ENCODE measurements around the gene MINDY4B.

The MINDY4B gene

GRCh38 chr3:150905339-150905738 is at the start of gene MINDY4B:
Gene MINDY4B, minus strand, starts transcription at chr3:150905439. Its CDS starts 0 bp downstream, at chr3:150905439.
- no peak for DNase-seq (ENCODE audit: low read depth, low spot score)

- no peak for DNase-seq (ENCODE audit: low read depth, low spot score)
These were observed 46.7 kb upstream of the MINDY4B start for GRCh38 chr3:150951923-150952322.

GRCh38 chr3:150945226-150946032 is 40.2 kb upstream of the MINDY4B start:
- DNase-seq (ENCODE audit: low read depth, low spot score), result no peak

GRCh38 chr3:150942221-150942620 is 37.0 kb upstream of the MINDY4B start:
- no peak for DNase-seq (ENCODE audit: low read depth, low spot score)

- no peak for DNase-seq (ENCODE audit: low read depth, low spot score)
These were observed 31.5 kb upstream of the MINDY4B start for GRCh38 chr3:150936693-150937092.

- DNase-seq (ENCODE audit: low read depth, low spot score), result no peak
These were observed 28.3 kb upstream of the MINDY4B start for GRCh38 chr3:150933473-150933995.

- DNase-seq (ENCODE audit: low read depth, low spot score), result no peak
These were observed 26.5 kb upstream of the MINDY4B start for GRCh38 chr3:150931745-150932144.

GRCh38 chr3:150930839-150931238 is 25.6 kb upstream of the MINDY4B start:
- no peak for DNase-seq (ENCODE audit: low read depth, low spot score)

- no peak for DNase-seq (ENCODE audit: low read depth, low spot score)
These were observed 23.0 kb upstream of the MINDY4B start for GRCh38 chr3:150928234-150928633.

- DNase-seq (ENCODE audit: low read depth, low spot score), result no peak
These were observed 21.1 kb upstream of the MINDY4B start for GRCh38 chr3:150926328-150926727.

GRCh38 chr3:150925751-150926201 is 20.5 kb upstream of the MINDY4B start:
- DNase-seq (ENCODE audit: low read depth, low spot score), result no peak

GRCh38 chr3:150922611-150923010 is 17.4 kb upstream of the MINDY4B start:
- no peak for DNase-seq (ENCODE audit: low read depth, low spot score)

GRCh38 chr3:150921209-150921608 is 16.0 kb upstream of the MINDY4B start:
- no peak for DNase-seq (ENCODE audit: low read depth, low spot score)

GRCh38 chr3:150920236-150920635 is 15.0 kb upstream of the MINDY4B start:
- no peak for DNase-seq (ENCODE audit: low read depth, low spot score)

GRCh38 chr3:150917951-150918350 is 12.7 kb upstream of the MINDY4B start:
- no peak for DNase-seq (ENCODE audit: low read depth, low spot score)

GRCh38 chr3:150913133-150913922 is 8.1 kb upstream of the MINDY4B start:
- DNase-seq (ENCODE audit: low read depth, low spot score), result no peak

- DNase-seq (ENCODE audit: low read depth, low spot score), result no peak
These were observed 7.3 kb upstream of the MINDY4B start for GRCh38 chr3:150912501-150912900.

GRCh38 chr3:150911771-150912170 is 6.5 kb upstream of the MINDY4B start:
- DNase-seq (ENCODE audit: low read depth, low spot score), result no peak

GRCh38 chr3:150906461-150906860 is 1.2 kb upstream of the MINDY4B start:
- no peak for DNase-seq (ENCODE audit: low read depth, low spot score)

- no peak for DNase-seq (ENCODE audit: low read depth, low spot score)
These were observed 507 bp upstream of the MINDY4B start for GRCh38 chr3:150905746-150906145.

GRCh38 chr3:150902988-150903387 is 2.3 kb downstream of the MINDY4B start:
- DNase-seq (ENCODE audit: low read depth, low spot score), result no peak

- no peak for DNase-seq (ENCODE audit: low read depth, low spot score)
These were observed 3.4 kb downstream of the MINDY4B start for GRCh38 chr3:150901793-150902192.
